Right cardiac atrium (tissue), 5 donors: Measurements from ENCODE around the gene C10orf62. TPM values are rescaled to one million over a fixed set of nuclear protein-coding genes. Genes with fewer than 3 reads are reported as not detected.
"Not testable (repeated sequence)": the region's sequence is repeated elsewhere in the genome, so short reads cannot be mapped to it uniquely, and the experiment has no call there.

Experiments used
- ATAC-seq, 2 donors: fragments of 200-7000 bp; cut with Tn5 transposase; one replicate each; pipeline versions ENCODE4 v1.8.0 to v1.9.1; 2020; ENCODE audit warnings: moderate library complexity in 2 of 2, mild to moderate bottlenecking in 1 of 2
- DNase-seq, 3 donors: peaks; one replicate each; pipeline ENCODE4 v3.0.0-alpha.2; 2020
- H3K27ac ChIP-seq: one replicate; pipeline ENCODE4 v1.5.1; 2013; ENCODE audit warnings: mild to moderate bottlenecking, low read length, control low read depth, moderate library complexity
- H3K27me3 ChIP-seq: one replicate; pipeline ENCODE4 v1.6.1; 2013; ENCODE audit not compliant: control insufficient read depth, insufficient read depth
- H3K4me1 ChIP-seq: one replicate; pipeline ENCODE4 v1.6.1; 2013; ENCODE audit warnings: low read length; ENCODE audit not compliant: control insufficient read depth, insufficient read depth
- H3K4me3 ChIP-seq: one replicate; pipeline ENCODE4 v1.5.1; 2013; ENCODE audit warnings: low read length, control low read depth
- H3K9me3 ChIP-seq: one replicate; pipeline ENCODE4 v1.6.1; 2013; ENCODE audit warnings: low read length; ENCODE audit not compliant: control insufficient read depth
- WGBS: extraction: QIAGEN DNeasy Blood & Tissue Kit; methylation state at CpG from one replicate; pipeline ENCODE4 v1.1.7; 2013; 5-methylcytosine and 5-hydroxymethylcytosine counted together
- intact Hi-C, 4 donors: fragments of 100-400 bp; cut with DNase I; formaldehyde crosslinking; loops; one replicate each; pipeline versions ENCODE4 v1.11.0 to v1.14.0; 2022 to 2023
- polyA plus RNA-seq: library from polyadenylated mRNA; stranded (reverse); fragments of 200-250 nt; gene quantifications from one replicate; pipeline ENCODE4 v1.2.3, GENCODE V29; 2013
- total RNA-seq, 4 donors: library from RNA; stranded (reverse); fragmentation: NEBNext Ultra II Directional; extraction: Animal tissue kit (Norgen Biotek cat#: 25700); gene quantifications; one replicate each; pipeline ENCODE4 v1.2.1, GENCODE V29; 2021
- donor health status: healthy with polysubstance abuse.
- donor health status: DM: no; HTN: yes; CAD: no.
- donor health status: DM: no; HTN: no; CAD: no.
- donor health status: DM: no; HTN: yes; CAD: no; lungs with severe emphysema.
- donor health status: DM: yes; HTN: yes; CAD: no.

Gene C10orf62
- total and polyA plus RNA-seq, 5 donors, result 0.20 to 0.76 (median 0.28) TPM; not detected in 1

GRCh38 chr10:97550336-97551149 is 39.0 kb upstream of the C10orf62 start:
- Histone ChIP-seq H3K9me3 (no peaks in the 10 kb centered on the region), H3K27ac (peak overlapping the region; percentile 61), H3K4me3 (no peak overlapping the region), H3K27me3 (no peaks in the 10 kb centered on the region), H3K4me1 (peaks cover 18% of the 10 kb centered on the region)
- intact Hi-C loops, result loop anchor here (5.0 to 10.0 kb wide), 2 partner anchors 86 to 88 kb away; no protein-coding TSS in a partner anchor
- ATAC-seq (no peak), DNase-seq (no peak)
- 82% methylated on average over 10 of the region's 10 CpGs for WGBS

GRCh38 chr10:97551271-97551670 is 38.2 kb upstream of the C10orf62 start:
- no peaks in the 10 kb centered on the region for H3K9me3 ChIP-seq
- intact Hi-C loops, result loop anchor here (5.0 to 10.0 kb wide), 2 partner anchors 86 to 89 kb away; no protein-coding TSS in a partner anchor
- DNase-seq, result peak in 1 of 3 donors; percentile 11
- H3K4me1 ChIP-seq, result peaks cover 18% of the 10 kb centered on the region
- no peak for ATAC-seq
- WGBS, result 91% methylated on average over 6 of the region's 6 CpGs
- no peaks in the 10 kb centered on the region for H3K27me3 ChIP-seq
- H3K27ac ChIP-seq, result no peak overlapping the region
- no peak overlapping the region for H3K4me3 ChIP-seq

GRCh38 chr10:97553575-97554031 is 35.9 kb upstream of the C10orf62 start:
- ATAC-seq (peak; percentile 91), DNase-seq (peak; percentile 68 to 92 (median 84))
- no peak overlapping the region for H3K27ac ChIP-seq
- intact Hi-C loops, result loop anchor here (5.0 to 10.0 kb wide), 2 partner anchors 89 to 91 kb away; no protein-coding TSS in a partner anchor
- peaks cover 12% of the 10 kb centered on the region for H3K4me1 ChIP-seq
- 21% methylated on average over 6 of the region's 6 CpGs for WGBS
- H3K27me3 ChIP-seq, result no peaks in the 10 kb centered on the region
- no peaks in the 10 kb centered on the region for H3K9me3 ChIP-seq
- no peak overlapping the region for H3K4me3 ChIP-seq

- intact Hi-C loops, result loop anchor here (5.0 to 10.0 kb wide), 2 partner anchors 90 to 92 kb away; no protein-coding TSS in a partner anchor
- not testable (repeated sequence) for H3K9me3 ChIP-seq, H3K4me3 ChIP-seq, H3K27me3 ChIP-seq, ATAC-seq, H3K27ac ChIP-seq
- peak in 1 of 3 donors; percentile 1 for DNase-seq
- peaks cover 12% of the 10 kb centered on the region for H3K4me1 ChIP-seq
- WGBS, result 93% methylated on average over 5 of the region's 5 CpGs
Observed at GRCh38 chr10:97554336-97554735, 35.2 kb upstream of the C10orf62 start.

- WGBS, result 99% methylated on average over 7 of the region's 10 CpGs
- ATAC-seq, H3K4me3 ChIP-seq, DNase-seq, H3K27me3 ChIP-seq, H3K9me3 ChIP-seq, H3K4me1 ChIP-seq, H3K27ac ChIP-seq: not testable (repeated sequence)
- intact Hi-C loops, result loop anchor here in 1 of 4 donors (10.0 kb wide), 1 partner anchor 91 kb away; no protein-coding TSS in a partner anchor
Observed at GRCh38 chr10:97555541-97555940, 34.0 kb upstream of the C10orf62 start.

- DNase-seq, result peak in 1 of 3 donors; percentile 73
- H3K9me3 ChIP-seq, ATAC-seq, H3K27ac ChIP-seq, H3K27me3 ChIP-seq, H3K4me1 ChIP-seq, H3K4me3 ChIP-seq, intact Hi-C loops: not testable (repeated sequence)
- WGBS, result 75% methylated on average over 17 of the region's 17 CpGs
Observed at GRCh38 chr10:97560731-97561381, 28.7 kb upstream of the C10orf62 start.

- H3K27me3 ChIP-seq, H3K9me3 ChIP-seq, H3K4me1 ChIP-seq, intact Hi-C loops, ATAC-seq, H3K27ac ChIP-seq, H3K4me3 ChIP-seq, DNase-seq: not testable (repeated sequence)
- WGBS, result 91% methylated on average over 12 of the region's 12 CpGs
Observed at GRCh38 chr10:97561386-97562077, 28.0 kb upstream of the C10orf62 start.

GRCh38 chr10:97562329-97562728 is 27.2 kb upstream of the C10orf62 start:
- intact Hi-C loops, H3K9me3 ChIP-seq, H3K4me3 ChIP-seq, DNase-seq, H3K4me1 ChIP-seq, ATAC-seq, H3K27ac ChIP-seq, H3K27me3 ChIP-seq: not testable (repeated sequence)
- 95% methylated on average over 5 of the region's 5 CpGs for WGBS

- Histone ChIP-seq H3K4me3 (no peak overlapping the region), H3K27ac (no peak overlapping the region), H3K27me3 (no peaks in the 10 kb centered on the region), H3K9me3 (no peaks in the 10 kb centered on the region), H3K4me1 (no peaks in the 10 kb centered on the region)
- 98% methylated on average over 4 of the region's 4 CpGs for WGBS
- intact Hi-C loops, result no loop called here
- DNase-seq (no peak), ATAC-seq (no peak)
Observed at GRCh38 chr10:97563337-97563736, 26.2 kb upstream of the C10orf62 start.

- H3K9me3 ChIP-seq, result no peaks in the 10 kb centered on the region
- H3K4me1 ChIP-seq, result no peaks in the 10 kb centered on the region
- H3K27me3 ChIP-seq, result no peaks in the 10 kb centered on the region
- no peak overlapping the region for H3K4me3 ChIP-seq
- intact Hi-C loops, result no loop called here
- no peak for DNase-seq
- 83% methylated on average over 4 of the region's 4 CpGs for WGBS
- no peak overlapping the region for H3K27ac ChIP-seq
- no peak for ATAC-seq
Observed at GRCh38 chr10:97564776-97565175, 24.7 kb upstream of the C10orf62 start.
